ENCODE data around the gene JOSD2.

DNA sequence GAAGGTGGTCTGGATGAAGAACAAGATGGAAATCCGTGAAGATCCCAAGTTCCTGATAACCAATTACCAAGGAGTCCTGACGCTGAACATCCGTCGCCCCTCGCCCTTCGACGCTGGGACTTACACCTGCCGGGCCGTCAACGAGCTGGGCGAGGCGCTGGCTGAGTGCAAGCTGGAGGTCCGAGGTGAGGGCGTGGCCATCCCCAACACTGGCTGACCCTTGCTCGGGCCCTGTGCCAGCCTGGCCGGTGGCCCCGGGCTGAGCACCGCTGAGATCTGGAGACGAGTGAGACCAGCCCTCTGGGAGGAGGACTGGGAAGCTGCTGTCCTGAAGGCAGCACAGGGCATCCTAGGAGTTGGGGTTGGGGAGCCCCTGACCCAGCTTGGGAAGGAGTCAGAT lies 46.6 kb downstream of the JOSD2 start:
- TF ChIP-seq, protein P1, sequence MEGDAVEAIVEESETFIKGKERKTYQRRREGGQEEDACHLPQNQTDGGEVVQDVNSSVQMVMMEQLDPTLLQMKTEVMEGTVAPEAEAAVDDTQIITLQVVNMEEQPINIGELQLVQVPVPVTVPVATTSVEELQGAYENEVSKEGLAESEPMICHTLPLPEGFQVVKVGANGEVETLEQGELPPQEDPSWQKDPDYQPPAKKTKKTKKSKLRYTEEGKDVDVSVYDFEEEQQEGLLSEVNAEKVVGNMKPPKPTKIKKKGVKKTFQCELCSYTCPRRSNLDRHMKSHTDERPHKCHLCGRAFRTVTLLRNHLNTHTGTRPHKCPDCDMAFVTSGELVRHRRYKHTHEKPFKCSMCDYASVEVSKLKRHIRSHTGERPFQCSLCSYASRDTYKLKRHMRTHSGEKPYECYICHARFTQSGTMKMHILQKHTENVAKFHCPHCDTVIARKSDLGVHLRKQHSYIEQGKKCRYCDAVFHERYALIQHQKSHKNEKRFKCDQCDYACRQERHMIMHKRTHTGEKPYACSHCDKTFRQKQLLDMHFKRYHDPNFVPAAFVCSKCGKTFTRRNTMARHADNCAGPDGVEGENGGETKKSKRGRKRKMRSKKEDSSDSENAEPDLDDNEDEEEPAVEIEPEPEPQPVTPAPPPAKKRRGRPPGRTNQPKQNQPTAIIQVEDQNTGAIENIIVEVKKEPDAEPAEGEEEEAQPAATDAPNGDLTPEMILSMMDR (IDR thresholded peaks at IDR 0.05): no peak
- TF ChIP-seq POLR2A (IDR thresholded peaks at IDR 0.05): no peak

Data from lower leg skin (tissue), 3 donors.